D721Med (cell line): Measurements from ENCODE around the gene SNX2.
A peak's percentile ranks its signal among the peaks of the same experiment; 100 is the strongest.

Experiments used
- DNase-seq: peaks from one replicate; pipeline ENCODE4 v3.0.0; 2011; ENCODE audit warnings: low spot score; ENCODE audit not compliant: insufficient read length
- FAIRE-seq: peaks from 2 replicates; lab custom pipeline; 2011; peaks lifted over from hg19 to GRCh38; lab: Jason Lieb, UNC
- TF ChIP-seq, protein P1 (sequence below): IDR thresholded peaks from 2 replicates; pipeline ENCODE4 v1.5.1; 2012; ENCODE audit warnings: mild to moderate bottlenecking, control low read depth; ENCODE audit not compliant: insufficient read depth; ENCODE audit errors: missing control alignments

SNX2 gene

DNA sequence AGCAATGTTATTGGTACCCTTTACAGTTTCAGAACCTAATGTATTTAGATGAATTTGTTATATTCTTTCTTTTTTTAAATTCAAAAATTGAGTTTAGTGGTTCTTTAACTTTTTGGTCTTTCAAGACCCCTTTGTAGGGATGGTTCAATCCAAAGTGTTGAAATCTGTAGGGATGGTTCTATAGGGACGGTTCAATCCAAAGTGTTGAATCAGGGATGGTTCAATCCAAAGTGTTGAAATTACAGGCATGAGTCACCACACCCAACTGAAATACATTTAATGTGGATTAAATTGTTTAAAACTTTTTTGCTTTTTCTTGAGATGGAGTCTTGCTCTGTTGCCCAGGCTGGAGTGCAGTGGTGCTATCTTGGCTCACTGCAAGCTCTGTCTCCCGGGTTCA lies 30.6 kb downstream of the SNX2 start:
- DNase-seq (no peak), FAIRE-seq (no peak)
- TF ChIP-seq, protein P1, sequence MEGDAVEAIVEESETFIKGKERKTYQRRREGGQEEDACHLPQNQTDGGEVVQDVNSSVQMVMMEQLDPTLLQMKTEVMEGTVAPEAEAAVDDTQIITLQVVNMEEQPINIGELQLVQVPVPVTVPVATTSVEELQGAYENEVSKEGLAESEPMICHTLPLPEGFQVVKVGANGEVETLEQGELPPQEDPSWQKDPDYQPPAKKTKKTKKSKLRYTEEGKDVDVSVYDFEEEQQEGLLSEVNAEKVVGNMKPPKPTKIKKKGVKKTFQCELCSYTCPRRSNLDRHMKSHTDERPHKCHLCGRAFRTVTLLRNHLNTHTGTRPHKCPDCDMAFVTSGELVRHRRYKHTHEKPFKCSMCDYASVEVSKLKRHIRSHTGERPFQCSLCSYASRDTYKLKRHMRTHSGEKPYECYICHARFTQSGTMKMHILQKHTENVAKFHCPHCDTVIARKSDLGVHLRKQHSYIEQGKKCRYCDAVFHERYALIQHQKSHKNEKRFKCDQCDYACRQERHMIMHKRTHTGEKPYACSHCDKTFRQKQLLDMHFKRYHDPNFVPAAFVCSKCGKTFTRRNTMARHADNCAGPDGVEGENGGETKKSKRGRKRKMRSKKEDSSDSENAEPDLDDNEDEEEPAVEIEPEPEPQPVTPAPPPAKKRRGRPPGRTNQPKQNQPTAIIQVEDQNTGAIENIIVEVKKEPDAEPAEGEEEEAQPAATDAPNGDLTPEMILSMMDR: no peak

DNA sequence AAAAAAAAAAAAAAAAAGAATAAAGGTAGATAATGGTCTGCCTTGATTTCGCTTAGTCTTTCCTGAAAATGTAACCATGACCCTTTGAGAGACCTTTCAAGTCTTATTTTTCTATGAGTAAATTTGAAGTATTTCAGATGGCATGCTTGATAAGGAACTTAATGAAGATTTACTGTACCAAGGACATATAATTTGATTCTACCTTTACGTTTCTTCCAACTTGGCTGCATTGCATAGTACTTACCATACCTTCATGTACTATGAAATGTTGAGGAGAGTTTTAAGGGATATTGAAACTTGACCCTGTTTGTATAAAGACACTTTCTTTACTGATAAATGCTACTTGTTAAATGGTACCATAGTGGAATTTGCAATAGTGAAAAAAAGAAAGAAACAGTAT lies 35.5 kb downstream of the SNX2 start:
- peak; percentile 55 for FAIRE-seq
- DNase-seq: no peak
- TF ChIP-seq, protein P1: no peak

DNA sequence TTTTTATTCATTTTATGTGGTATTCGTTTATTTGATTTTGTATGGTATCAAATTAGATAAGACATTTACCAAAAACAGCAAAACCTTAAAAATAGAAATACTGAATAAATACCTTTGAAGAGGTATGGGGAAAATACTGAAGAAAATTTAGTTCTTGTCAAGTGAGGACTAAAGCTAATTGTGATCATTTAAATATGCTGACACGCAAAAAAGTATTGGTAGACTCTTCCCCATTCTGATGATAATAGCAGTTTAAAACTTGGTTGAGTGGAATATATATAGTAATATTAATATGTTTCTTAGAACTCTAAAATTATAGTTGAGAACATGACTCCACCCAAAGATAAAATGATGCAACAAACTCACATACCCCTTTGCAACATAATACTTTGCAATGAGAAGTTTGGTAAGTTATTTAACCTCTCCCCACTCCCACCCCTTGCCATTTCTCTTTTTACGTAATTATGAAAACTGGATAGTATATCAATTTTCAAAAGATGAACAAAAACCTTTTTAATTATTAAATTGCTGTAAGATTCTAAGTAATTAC lies 40.4 kb downstream of the SNX2 start:
- DNase-seq (no peak), FAIRE-seq (no peak)
- TF ChIP-seq, protein P1: no peak

DNA sequence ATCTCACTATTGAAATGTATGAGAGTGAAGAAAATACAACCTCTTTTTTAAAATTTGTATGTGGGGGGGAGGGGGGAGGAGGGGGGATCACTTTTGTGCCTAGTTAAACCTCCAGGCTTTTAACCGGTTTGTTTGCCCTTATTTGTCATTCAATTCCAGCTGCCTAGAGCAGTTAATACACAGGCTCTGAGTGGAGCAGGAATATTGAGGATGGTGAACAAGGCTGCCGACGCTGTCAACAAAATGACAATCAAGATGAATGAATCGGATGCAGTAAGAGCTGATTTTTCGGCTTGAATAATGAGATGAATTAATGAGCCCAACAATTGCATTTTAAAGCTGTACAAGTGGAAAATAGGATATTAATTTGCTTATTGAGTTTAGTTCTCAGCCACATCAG lies 41.9 kb downstream of the SNX2 start:
- DNase-seq: no peak
- FAIRE-seq: no peak
- TF ChIP-seq, protein P1: no peak

DNA sequence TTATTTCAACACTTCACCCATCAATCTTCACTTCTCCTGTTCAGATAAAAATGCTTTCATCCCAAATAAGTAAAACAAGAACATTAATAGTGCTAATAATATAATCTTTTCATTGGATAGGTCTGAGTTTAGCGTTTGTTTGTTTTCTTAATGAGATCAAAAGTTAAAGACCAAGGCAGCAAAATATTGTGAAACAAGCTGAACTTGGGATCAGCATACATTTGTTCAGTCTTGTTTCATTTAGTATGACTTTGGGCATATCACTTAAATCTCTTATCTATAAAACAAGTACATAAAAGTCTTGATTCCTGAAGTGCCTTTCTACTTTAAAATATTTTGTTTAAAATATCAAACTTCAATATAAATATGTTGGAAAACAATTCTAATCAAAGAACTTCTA lies 57.1 kb downstream of the SNX2 start:
- DNase-seq (no peak), FAIRE-seq (no peak)
- TF ChIP-seq, protein P1: no peak

DNA sequence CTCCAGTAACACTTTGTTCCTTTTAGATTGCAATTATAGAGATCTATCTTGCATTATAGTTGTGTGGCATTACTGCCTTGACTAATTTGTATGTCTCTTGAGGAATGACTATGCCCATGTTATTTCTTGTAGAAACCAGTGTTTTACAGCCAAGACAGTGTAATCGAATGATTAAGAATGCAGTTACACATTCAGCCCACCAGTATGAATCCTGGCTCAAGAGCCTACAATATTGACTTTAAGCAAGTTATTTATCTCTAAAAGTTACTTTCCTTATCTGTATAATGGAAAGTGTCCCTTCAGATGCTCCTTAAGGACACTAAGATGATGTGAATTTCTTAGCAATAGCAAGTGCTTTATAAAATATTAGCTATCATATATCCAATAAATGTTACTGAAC lies 60.8 kb downstream of the SNX2 start:
- FAIRE-seq: no peak
- TF ChIP-seq, protein P1: no peak

DNA sequence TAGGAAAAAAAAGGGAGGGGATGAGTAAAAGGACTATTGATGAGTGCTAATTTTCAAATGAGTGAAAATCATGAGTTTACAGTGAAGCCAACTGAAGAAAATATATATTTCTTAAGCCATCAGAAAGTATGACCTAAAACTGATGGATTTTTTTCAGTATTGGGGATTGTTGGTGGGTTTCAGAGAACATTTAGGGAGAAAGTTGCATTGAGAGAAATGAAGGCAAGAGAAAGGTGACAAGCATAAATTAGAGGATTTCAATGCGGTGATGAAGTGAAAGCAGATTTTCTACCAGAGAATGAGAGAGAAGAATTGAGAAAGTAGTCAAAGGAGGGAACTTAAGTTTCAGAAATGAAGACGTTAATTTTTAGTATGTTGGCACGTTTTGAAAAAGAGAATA lies 62.1 kb downstream of the SNX2 start:
- DNase-seq (no peak), FAIRE-seq (no peak)
- TF ChIP-seq, protein P1: no peak

More for the DNA sequence above, 60.8 kb downstream of the SNX2 start:
- no peak for DNase-seq
